Omental fat pad (tissue), 4 donors: Measurements from ENCODE around the gene GRIK5. TPM values are rescaled to one million over a fixed set of nuclear protein-coding genes. Genes with fewer than 3 reads are reported as not detected.

Source experiments
- ATAC-seq: fragments of 150-250 bp; one replicate; pipeline ENCODE4 v1.9.1; 2016; ENCODE audit warnings: mild to moderate bottlenecking, moderate library complexity; ENCODE audit not compliant: low FRiP score
- DNase-seq: peaks from one replicate; pipeline ENCODE4 v3.0.0-alpha.2; 2019; ENCODE audit warnings: low spot score
- CTCF ChIP-seq, 3 donors: fragments of 450-650 bp; IDR thresholded peaks; one replicate each; pipeline ENCODE4 v1.5.1; 2016 to 2017; ENCODE audit warnings: antibody characterized with exemption in 3 of 3, mild to moderate bottlenecking in 3 of 3, moderate library complexity in 2 of 3
- total RNA-seq, 4 donors: library from RNA; depleted of rRNA; stranded (reverse); fragments of >200 nt; gene quantifications; one replicate each; pipeline ENCODE4 v1.1.0, GENCODE V29; 2016

The GRIK5 gene
- total RNA-seq, 4 donors from 2014 or later = 0.32 to 2.1 (median 1.6) TPM

GRCh38 chr19:42083537-42083936 lies 13.5 kb upstream of the GRIK5 start:
- no peak for TF ChIP-seq CTCF (IDR thresholded peaks at IDR 0.05)
- no peak for DNase-seq
- no peak for ATAC-seq

DNA sequence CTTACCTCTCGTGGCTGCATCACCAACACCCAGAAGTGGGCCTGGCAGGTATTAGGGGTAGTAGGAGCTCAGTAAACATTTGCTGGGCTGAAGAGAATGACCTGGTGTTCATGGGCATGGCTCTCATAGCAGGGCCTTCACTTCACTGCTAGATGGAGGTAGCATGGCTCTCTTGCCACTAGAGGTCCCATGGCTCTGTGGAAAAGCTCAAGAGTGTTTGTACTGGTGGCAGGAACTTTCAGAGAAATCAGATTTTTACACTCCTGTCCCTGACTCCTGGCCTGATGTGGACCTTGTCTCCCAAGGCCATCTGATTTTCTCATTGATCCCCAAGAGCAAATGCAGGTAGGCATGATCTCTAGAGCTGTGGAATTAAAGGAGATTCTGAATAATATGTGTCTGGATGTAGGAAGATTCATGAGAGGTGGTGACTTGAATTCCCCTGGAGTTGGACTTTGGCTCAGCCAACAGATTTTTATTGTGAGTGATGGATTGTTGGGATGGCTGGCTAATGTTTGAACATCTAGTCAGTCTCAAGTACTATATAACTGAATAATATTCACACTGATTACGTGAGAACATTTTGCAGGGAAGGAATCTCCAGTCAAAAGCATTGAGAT lies 11.7 kb upstream of the GRIK5 start:
- ATAC-seq = no peak
- DNase-seq = no peak
- no peak for TF ChIP-seq CTCF (IDR thresholded peaks at IDR 0.05)

DNA sequence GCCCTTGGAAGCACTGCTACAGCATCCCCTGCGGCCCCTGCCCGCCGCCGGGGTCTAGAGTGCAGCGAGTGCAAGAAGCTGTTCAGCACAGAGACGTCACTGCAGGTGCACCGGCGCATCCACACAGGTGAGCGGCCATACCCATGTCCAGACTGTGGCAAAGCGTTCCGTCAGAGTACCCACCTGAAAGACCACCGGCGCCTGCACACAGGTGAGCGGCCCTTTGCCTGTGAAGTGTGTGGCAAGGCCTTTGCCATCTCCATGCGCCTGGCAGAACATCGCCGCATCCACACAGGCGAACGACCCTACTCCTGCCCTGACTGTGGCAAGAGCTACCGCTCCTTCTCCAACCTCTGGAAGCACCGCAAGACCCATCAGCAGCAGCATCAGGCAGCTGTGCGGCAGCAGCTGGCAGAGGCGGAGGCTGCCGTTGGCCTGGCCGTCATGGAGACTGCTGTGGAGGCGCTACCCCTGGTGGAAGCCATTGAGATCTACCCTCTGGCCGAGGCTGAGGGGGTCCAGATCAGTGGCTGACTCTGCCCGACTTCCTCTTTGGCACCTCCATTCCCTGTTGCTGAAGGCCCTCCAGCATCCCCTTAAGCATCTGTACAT lies 10.9 kb upstream of the GRIK5 start:
- DNase-seq (no peak), ATAC-seq (no peak)
- TF ChIP-seq CTCF (IDR thresholded peaks at IDR 0.05) = no peak

DNA sequence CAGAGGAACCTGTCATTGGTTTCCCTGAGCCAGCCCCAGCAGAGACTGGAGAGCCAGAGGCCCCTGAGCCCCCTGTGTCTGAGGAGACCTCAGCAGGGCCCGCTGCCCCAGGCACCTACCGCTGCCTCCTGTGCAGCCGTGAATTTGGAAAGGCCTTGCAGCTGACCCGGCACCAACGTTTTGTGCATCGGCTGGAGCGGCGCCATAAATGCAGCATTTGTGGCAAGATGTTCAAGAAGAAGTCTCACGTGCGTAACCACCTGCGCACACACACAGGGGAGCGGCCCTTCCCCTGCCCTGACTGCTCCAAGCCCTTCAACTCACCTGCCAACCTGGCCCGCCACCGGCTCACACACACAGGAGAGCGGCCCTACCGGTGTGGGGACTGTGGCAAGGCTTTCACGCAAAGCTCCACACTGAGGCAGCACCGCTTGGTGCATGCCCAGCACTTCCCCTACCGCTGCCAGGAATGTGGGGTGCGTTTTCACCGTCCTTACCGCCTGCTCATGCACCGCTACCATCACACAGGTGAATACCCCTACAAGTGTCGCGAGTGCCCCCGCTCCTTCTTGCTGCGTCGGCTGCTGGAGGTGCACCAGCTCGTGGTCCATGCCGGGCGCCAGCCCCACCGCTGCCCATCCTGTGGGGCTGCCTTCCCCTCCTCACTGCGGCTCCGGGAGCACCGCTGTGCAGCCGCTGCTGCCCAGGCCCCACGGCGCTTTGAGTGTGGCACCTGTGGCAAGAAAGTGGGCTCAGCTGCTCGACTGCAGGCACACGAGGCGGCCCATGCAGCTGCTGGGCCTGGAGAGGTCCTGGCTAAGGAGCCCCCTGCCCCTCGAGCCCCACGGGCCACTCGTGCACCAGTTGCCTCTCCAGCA lies 10.1 kb upstream of the GRIK5 start:
- no peak for DNase-seq
- no peak for TF ChIP-seq CTCF (IDR thresholded peaks at IDR 0.05)
- no peak for ATAC-seq

GRCh38 chr19:42079276-42079669 lies 9.3 kb upstream of the GRIK5 start:
- TF ChIP-seq CTCF (IDR thresholded peaks at IDR 0.05) = no peak
- no peak for DNase-seq
- no peak for ATAC-seq

DNA sequence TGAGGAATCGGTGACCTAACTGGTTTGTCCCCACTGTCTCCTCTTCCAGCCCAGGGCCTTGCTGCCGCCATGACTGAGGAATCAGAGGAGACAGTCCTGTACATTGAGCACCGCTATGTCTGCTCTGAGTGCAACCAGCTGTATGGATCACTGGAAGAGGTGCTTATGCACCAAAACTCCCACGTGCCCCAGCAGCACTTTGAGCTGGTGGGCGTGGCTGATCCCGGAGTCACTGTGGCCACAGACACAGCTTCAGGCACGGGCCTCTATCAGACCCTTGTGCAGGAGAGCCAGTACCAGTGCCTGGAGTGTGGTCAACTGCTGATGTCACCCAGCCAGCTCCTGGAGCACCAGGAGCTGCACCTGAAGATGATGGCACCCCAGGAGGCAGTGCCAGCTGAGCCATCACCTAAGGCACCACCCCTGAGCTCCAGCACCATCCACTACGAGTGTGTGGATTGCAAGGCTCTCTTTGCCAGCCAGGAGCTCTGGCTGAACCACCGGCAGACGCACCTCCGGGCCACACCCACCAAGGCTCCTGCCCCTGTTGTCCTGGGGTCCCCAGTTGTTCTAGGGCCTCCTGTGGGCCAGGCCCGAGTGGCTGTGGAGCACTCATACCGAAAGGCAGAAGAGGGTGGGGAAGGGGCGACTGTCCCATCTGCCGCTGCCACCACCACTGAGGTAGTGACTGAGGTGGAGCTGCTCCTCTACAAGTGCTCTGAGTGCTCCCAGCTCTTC lies 8.7 kb upstream of the GRIK5 start:
- no peak for ATAC-seq
- no peak for DNase-seq
- TF ChIP-seq CTCF (IDR thresholded peaks at IDR 0.05) = no peak
